Daoy (cell line): ENCODE results near the gene RECQL. TPM values are rescaled to one million over a fixed set of nuclear protein-coding genes. Genes with fewer than 3 reads are reported as not detected.
A peak's percentile ranks its signal among the peaks of the same experiment; 100 is the strongest.
"Not testable (repeated sequence)": the region's sequence is repeated elsewhere in the genome, so short reads cannot be mapped to it uniquely, and the experiment has no call there.

Source experiments
- DNase-seq: peaks from one replicate; pipeline ENCODE4 v3.0.0-alpha.2; 2015; ENCODE audit warnings: low read depth
- total RNA-seq: library from RNA; depleted of rRNA; stranded (reverse); fragments of >200 nt; shearing (Covaris generic); gene quantifications from 2 replicates; pipeline ENCODE4 v1.2.3, GENCODE V29; 2014

The RECQL gene
- total RNA-seq, 1 experiment from 2014 or later = 124 TPM

GRCh38 chr12:21505888-21506287 is 4.5 kb upstream of the RECQL start:
- no peak for DNase-seq

GRCh38 chr12:21502872-21503271 is 1.4 kb upstream of the RECQL start:
- peak; percentile 5 for DNase-seq

- DNase-seq = peak; percentile 33
Measured at GRCh38 chr12:21502164-21502496, 695 bp upstream of the RECQL start.

GRCh38 chr12:21500786-21501257 is 613 bp downstream of the RECQL start:
- no peak for DNase-seq

- DNase-seq = no peak
Measured at GRCh38 chr12:21499765-21500164, 1.7 kb downstream of the RECQL start.

GRCh38 chr12:21485998-21486397 is 15.4 kb downstream of the RECQL start:
- DNase-seq = no peak

GRCh38 chr12:21483531-21483930 is 17.9 kb downstream of the RECQL start:
- DNase-seq = no peak

- no peak for DNase-seq
Measured at GRCh38 chr12:21478756-21479455, 22.5 kb downstream of the RECQL start.

- peak; percentile 16 for DNase-seq
Measured at GRCh38 chr12:21476949-21477348, 24.5 kb downstream of the RECQL start.

- no peak for DNase-seq
Measured at GRCh38 chr12:21475552-21475951, 25.9 kb downstream of the RECQL start.

GRCh38 chr12:21472197-21472823 is 29.1 kb downstream of the RECQL start:
- DNase-seq = no peak

- no peak for DNase-seq
Measured at GRCh38 chr12:21471294-21471693, 30.1 kb downstream of the RECQL start.

GRCh38 chr12:21467334-21467733 is 34.1 kb downstream of the RECQL start:
- DNase-seq = not testable (repeated sequence)

GRCh38 chr12:21459474-21459873 is 42.0 kb downstream of the RECQL start:
- no peak for DNase-seq

- no peak for DNase-seq
Measured at GRCh38 chr12:21456291-21456780, 45.1 kb downstream of the RECQL start.

- no peak for DNase-seq
Measured at GRCh38 chr12:21453312-21453852, 48.1 kb downstream of the RECQL start.

- DNase-seq = no peak
Measured at GRCh38 chr12:21451529-21451928, 49.9 kb downstream of the RECQL start.

GRCh38 chr12:21444193-21445146 is 57.0 kb downstream of the RECQL start:
- DNase-seq = no peak

- DNase-seq = no peak
Measured at GRCh38 chr12:21439347-21439746, 62.1 kb downstream of the RECQL start.

- no peak for DNase-seq
Measured at GRCh38 chr12:21438643-21439042, 62.8 kb downstream of the RECQL start.

GRCh38 chr12:21434699-21435098 is 66.7 kb downstream of the RECQL start:
- DNase-seq = no peak

- no peak for DNase-seq
Measured at GRCh38 chr12:21433525-21433924, 67.9 kb downstream of the RECQL start.
